NCI-H146 treated with DMSO at 0.1 percent for 48 hours (cell line): ENCODE data around the gene MAP1LC3B.

ENCODE experiments used
- DNase-seq: peaks from one replicate; lab custom pipeline; 2025; ENCODE audit not compliant: unreplicated experiment; lab: John Stamatoyannopoulos, UW

MAP1LC3B gene

DNA sequence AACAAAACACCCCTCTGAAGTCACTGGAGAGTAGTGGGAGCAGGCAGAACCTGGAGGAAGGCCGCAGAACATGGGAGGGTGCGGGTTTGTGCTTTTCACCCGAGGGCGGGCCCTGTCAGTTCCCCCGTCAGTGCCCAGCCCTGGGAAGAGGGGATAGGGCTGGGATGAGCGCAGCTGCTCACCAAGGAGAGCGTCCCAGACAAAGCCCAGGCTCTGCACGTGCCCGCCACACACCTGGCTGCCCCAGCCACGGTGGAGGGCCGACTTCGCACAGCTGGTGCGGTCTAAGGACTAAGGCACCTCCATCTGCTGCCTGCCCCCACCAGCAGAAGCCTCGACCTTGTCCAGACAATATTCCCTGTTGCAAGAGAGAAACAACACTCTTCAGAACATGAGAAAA lies 61.2 kb downstream of the MAP1LC3B start:
- DNase-seq: no peak
